Panc1 (cell line): ENCODE data around the gene PCED1B. TPM values are rescaled to one million over a fixed set of nuclear protein-coding genes. Genes with fewer than 3 reads are reported as not detected.

ENCODE experiments used
- ATAC-seq: fragments of 200-7000 bp; cut with Tn5 transposase; 2 replicates; pipeline ENCODE4 v1.9.1; 2020; ENCODE audit warnings: mild to moderate bottlenecking, moderate library complexity
- BruUV-seq: library from RNA; stranded (reverse); fragments of 400-500 nt; replicated peaks from 2 replicates; lab custom pipeline; 2021; lab: Mats Ljungman, UMichigan
- CTCF ChIA-PET: fragments of 300-600 bp; sonication (Branson Sonifier 250); formaldehyde crosslinking; loops from one replicate; lab custom pipeline; 2022; ENCODE audit warnings: antibody characterized with exemption; lab: Charles Lee
- POLR2A ChIA-PET: fragments of 300-600 bp; sonication (Branson Sonifier 250); formaldehyde crosslinking; loops from one replicate; lab custom pipeline; 2022; ENCODE audit warnings: antibody characterized with exemption; lab: Charles Lee
- DNase-seq: peaks from one replicate; pipeline ENCODE4 v3.0.0-alpha.2; 2010; ENCODE audit warnings: low read depth, low spot score
- H3K27ac ChIP-seq: 2 replicates; pipeline ENCODE4 v1.5.1; 2011; ENCODE audit warnings: mild to moderate bottlenecking, low read length, inconsistent platforms
- H3K27me3 ChIP-seq: fragments of 200-500 bp; sonication (Bioruptor generic); 2 replicates; pipeline ENCODE4 v1.6.0; 2014; ENCODE audit warnings: low read length, inconsistent platforms; ENCODE audit not compliant: control insufficient read depth, insufficient read depth
- H3K36me3 ChIP-seq: fragments of 200-500 bp; sonication (Bioruptor generic); 2 replicates; pipeline ENCODE4 v1.5.1; 2014; ENCODE audit warnings: inconsistent platforms, mild to moderate bottlenecking, low read length, moderate library complexity; ENCODE audit not compliant: control insufficient read depth, insufficient read depth
- H3K4me1 ChIP-seq: 2 replicates; pipeline ENCODE4 v1.5.1; 2011; ENCODE audit warnings: inconsistent platforms, mild to moderate bottlenecking, low read length, moderate library complexity; ENCODE audit not compliant: control insufficient read depth, insufficient read depth
- H3K4me3 ChIP-seq, 2 experiments: 2 replicates each; pipeline ENCODE4 v1.5.1; 2011 to 2012; ENCODE audit warnings: low read depth in 2 of 2, low read length in 2 of 2, mild to moderate bottlenecking in 2 of 2, inconsistent platforms in 1 of 2, moderate library complexity in 1 of 2
- H3K9me3 ChIP-seq: fragments of 200-500 bp; sonication (Bioruptor generic); 2 replicates; pipeline ENCODE4 v1.5.1; 2014; ENCODE audit warnings: low read depth, mild to moderate bottlenecking, inconsistent platforms, low read length, moderate library complexity; ENCODE audit not compliant: control insufficient read depth, insufficient read depth
- CTCF ChIP-seq: fragments of 450-650 bp; IDR thresholded peaks from 2 replicates; pipeline ENCODE4 v1.5.1; 2017; ENCODE audit warnings: mild to moderate bottlenecking
- POLR2AphosphoS5 ChIP-seq: IDR thresholded peaks from 2 replicates; pipeline ENCODE4 v1.6.1; 2012; ENCODE audit warnings: mild to moderate bottlenecking, low read depth, low read length, moderate library complexity
- REST ChIP-seq, 2 experiments: IDR thresholded peaks; 2 replicates each; pipeline ENCODE4 v1.6.1; 2011 to 2012; ENCODE audit warnings: low read depth in 2 of 2, control low read depth in 1 of 2, low read length in 1 of 2, mild to moderate bottlenecking in 1 of 2, moderate library complexity in 1 of 2; ENCODE audit not compliant: insufficient read depth in 1 of 2
- SIN3A ChIP-seq: IDR thresholded peaks from 2 replicates; pipeline ENCODE4 v1.6.1; 2012; ENCODE audit warnings: low read depth, mild to moderate bottlenecking, low read length, moderate library complexity, borderline replicate concordance; ENCODE audit not compliant: insufficient read depth
- TCF7L2 ChIP-seq: IDR thresholded peaks from 2 replicates; pipeline ENCODE4 v1.6.1; 2011; ENCODE audit warnings: mild to moderate bottlenecking, low read depth, low read length, inconsistent platforms
- in situ Hi-C: cut with HindIII; loops from 2 replicates; pipeline ENCODE4 v1.10.0; 2016; ENCODE audit warnings: low sequenced_read_pairs, low pct_unique_long_range_greater_than_20kb
- intact Hi-C: fragments of 100-400 bp; cut with micrococcal nuclease; formaldehyde crosslinking; loops from one replicate; pipeline ENCODE4 v1.10.0; 2022; ENCODE audit not compliant: unreplicated experiment
- total RNA-seq: library from RNA; stranded (reverse); gene quantifications from one replicate; pipeline ENCODE4 v1.2.1, GENCODE V29; 2021; ENCODE audit not compliant: unreplicated experiment

Gene PCED1B
- total RNA-seq, 1 experiment from 2014 or later: 0.82 TPM

GRCh38 chr12:47244835-47245234, 165.4 kb downstream of the PCED1B start:
- DNase-seq: no peak
- intact Hi-C loops: no loop called here
- TF ChIP-seq POLR2AphosphoS5: no peak
- no peak for TF ChIP-seq TCF7L2
- no peak for TF ChIP-seq CTCF
- H3K27ac ChIP-seq: no peak overlapping the region
- CTCF ChIA-PET: no interaction called here
- H3K4me1 ChIP-seq: no peaks in the 10 kb centered on the region
- BruUV-seq: no TSS peak
- ATAC-seq: no peak
- no peaks in the 10 kb centered on the region for H3K9me3 ChIP-seq
- no peaks in the 10 kb centered on the region for H3K27me3 ChIP-seq
- no peaks in the 10 kb centered on the region for H3K36me3 ChIP-seq
- no peak overlapping the region for H3K4me3 ChIP-seq
- in situ Hi-C loops: no loop called here
- POLR2A ChIA-PET: interaction anchor here (0.6 kb wide), 1 partner anchor 59 kb away, joined by 3 read pairs; no protein-coding TSS in a partner anchor

- Histone ChIP-seq H3K36me3 (no peaks in the 10 kb centered on the region), H3K27me3 (no peaks in the 10 kb centered on the region), H3K4me1 (no peaks in the 10 kb centered on the region), H3K4me3 (no peak overlapping the region), H3K27ac (no peak overlapping the region), H3K9me3 (no peaks in the 10 kb centered on the region)
- CTCF ChIA-PET: no interaction called here
- in situ Hi-C loops: no loop called here
- no TSS peak for BruUV-seq
- intact Hi-C loops: no loop called here
- POLR2A ChIA-PET: no interaction called here
- DNase-seq (no peak), ATAC-seq (no peak)
- TF ChIP-seq REST (IDR thresholded peaks at IDR 0.05; ENCODE audit: insufficient read depth in 1 of 2, low read depth in 2 of 2, low read length in 1 of 2) (no peak), TCF7L2 (no peak), CTCF (no peak), POLR2AphosphoS5 (no peak), SIN3A (no peak)
Observed at GRCh38 chr12:47245623-47246022, 166.2 kb downstream of the PCED1B start.
